ENCODE data around the gene ZNF18.

GRCh38 chr17:11990363-11990983 lies 6.8 kb downstream of the ZNF18 start:
- TF ChIP-seq POLR2A (IDR thresholded peaks at IDR 0.05), result no peak
- TF ChIP-seq CTCF (IDR thresholded peaks at IDR 0.05), result no peak
- TF ChIP-seq EP300 (IDR thresholded peaks at IDR 0.05), result no peak
